ENCODE data around the gene NRG3.

Gene NRG3

GRCh38 chr10:83017076-83017867, 1142.3 kb downstream of the NRG3 start (continued):
- TF ChIP-seq PRDM4 (tag by site-specific recombination; IDR thresholded peaks at IDR 0.05) (no peak), ZNF19 (tag by site-specific recombination; IDR thresholded peaks at IDR 0.05; ENCODE audit: low read depth) (no peak), ZBTB10 (tag by site-specific recombination; IDR thresholded peaks at IDR 0.05) (no peak), SP7 (tag by site-specific recombination; IDR thresholded peaks at IDR 0.05) (no peak)

GRCh38 chr10:83023662-83024061, 1148.7 kb downstream of the NRG3 start:
- no peak overlapping the region for H3K4me3 ChIP-seq (ENCODE audit: low read depth, low read length)
- ChIA-PET POLR2A (no interaction called here), CTCF (no interaction called here)
- no peak for TF ChIP-seq ZNF747 (tag by site-specific recombination; IDR thresholded peaks at IDR 0.05)
- TF ChIP-seq ZNF544 (tag by site-specific recombination; IDR thresholded peaks at IDR 0.05) = no peak
- TF ChIP-seq ZNF449 (tag by site-specific recombination; IDR thresholded peaks at IDR 0.05) = no peak
- no peaks in the 10 kb centered on the region for H3K36me3 ChIP-seq (ENCODE audit: control insufficient read depth in 2 of 2, insufficient read depth in 1 of 2, low read length in 2 of 2)
- no peaks in the 10 kb centered on the region for H3K9me3 ChIP-seq (ENCODE audit: control insufficient read depth, insufficient read depth, low read depth, low read length)
- no peak overlapping the region for H3K27ac ChIP-seq (ENCODE audit: extremely low read depth, low read depth, low read length)
- no peaks in the 10 kb centered on the region for H3K4me1 ChIP-seq (ENCODE audit: control insufficient read depth, insufficient read depth, low read length)

Measured in HEK293 (cell line).